ENCODE measurements around the gene DENND2C. TPM values are rescaled to one million over a fixed set of nuclear protein-coding genes. Genes with fewer than 3 reads are reported as not detected.

Gene DENND2C
- polyA plus RNA-seq, 1 experiment = 0.64 TPM

- Histone ChIP-seq H3K4me3 (ENCODE audit: low read depth, low read length) (no peak overlapping the region), H3K9me3 (ENCODE audit: control insufficient read depth, insufficient read depth, low read length) (no peaks in the 10 kb centered on the region), H3K27ac (ENCODE audit: low read depth, low read length) (no peak overlapping the region), H3K27me3 (ENCODE audit: control insufficient read depth, insufficient read depth, low read length) (no peaks in the 10 kb centered on the region)
- ChIA-PET POLR2A (no interaction called here), CTCF (no interaction called here)
- DNase-seq (ENCODE audit: low read depth, low spot score) = no peak
- no peak for TF ChIP-seq CTCF (IDR thresholded peaks at IDR 0.05; ENCODE audit: low read depth, low read length)
These were observed 30.9 kb downstream of the DENND2C start for GRCh38 chr1:114638910-114639309.

- H3K27ac ChIP-seq (ENCODE audit: low read depth, low read length) = no peak overlapping the region
- no peak overlapping the region for H3K4me3 ChIP-seq (ENCODE audit: low read depth, low read length)
- no peaks in the 10 kb centered on the region for H3K27me3 ChIP-seq (ENCODE audit: control insufficient read depth, insufficient read depth, low read length)
- no peak for DNase-seq (ENCODE audit: low read depth, low spot score)
- H3K9me3 ChIP-seq (ENCODE audit: control insufficient read depth, insufficient read depth, low read length) = no peaks in the 10 kb centered on the region; the same call in 1 of the 2 replicates
- ChIA-PET CTCF (interaction anchor here (1.2 kb wide), 1 partner anchor 286 kb away, joined by 3 read pairs; no protein-coding TSS in a partner anchor), POLR2A (no interaction called here)
- TF ChIP-seq CTCF (IDR thresholded peaks at IDR 0.05; ENCODE audit: low read depth, low read length) = no peak
These were observed 37.4 kb downstream of the DENND2C start for GRCh38 chr1:114632427-114632826.

- Histone ChIP-seq H3K27ac (ENCODE audit: low read depth, low read length) (no peak overlapping the region), H3K4me3 (ENCODE audit: low read depth, low read length) (no peak overlapping the region), H3K27me3 (ENCODE audit: control insufficient read depth, insufficient read depth, low read length) (no peaks in the 10 kb centered on the region), H3K9me3 (ENCODE audit: control insufficient read depth, insufficient read depth, low read length) (no peaks in the 10 kb centered on the region; the same call in 1 of the 2 replicates)
- ChIA-PET CTCF (no interaction called here), POLR2A (no interaction called here)
- TF ChIP-seq CTCF (IDR thresholded peaks at IDR 0.05; ENCODE audit: low read depth, low read length) = no peak
- DNase-seq (ENCODE audit: low read depth, low spot score) = no peak
These were observed 42.7 kb downstream of the DENND2C start for GRCh38 chr1:114627107-114627506.

- ChIA-PET CTCF (no interaction called here), POLR2A (no interaction called here)
- H3K4me3 ChIP-seq (ENCODE audit: low read depth, low read length) = no peak overlapping the region
- H3K27me3 ChIP-seq (ENCODE audit: control insufficient read depth, insufficient read depth, low read length) = no peaks in the 10 kb centered on the region
- H3K9me3 ChIP-seq (ENCODE audit: control insufficient read depth, insufficient read depth, low read length) = no peaks in the 10 kb centered on the region
- H3K27ac ChIP-seq (ENCODE audit: low read depth, low read length) = no peak overlapping the region
- no peak for DNase-seq (ENCODE audit: low read depth, low spot score)
- no peak for TF ChIP-seq CTCF (IDR thresholded peaks at IDR 0.05; ENCODE audit: low read depth, low read length)
These were observed 46.5 kb downstream of the DENND2C start for GRCh38 chr1:114623364-114623763.

- POLR2A ChIA-PET = no interaction called here
- no peak for TF ChIP-seq CTCF (IDR thresholded peaks at IDR 0.05; ENCODE audit: low read depth, low read length)
- CTCF ChIA-PET = no interaction called here
These were observed 49.4 kb downstream of the DENND2C start for GRCh38 chr1:114620419-114620818.

More at GRCh38 chr1:114620419-114620818, 49.4 kb downstream of the DENND2C start:
- Histone ChIP-seq H3K27ac (ENCODE audit: low read depth, low read length) (no peak overlapping the region), H3K9me3 (ENCODE audit: control insufficient read depth, insufficient read depth, low read length) (no peaks in the 10 kb centered on the region), H3K27me3 (ENCODE audit: control insufficient read depth, insufficient read depth, low read length) (no peaks in the 10 kb centered on the region), H3K4me3 (ENCODE audit: low read depth, low read length) (no peak overlapping the region)
- no peak for DNase-seq (ENCODE audit: low read depth, low spot score)

All from AG04450 (cell line).